ENCODE results near the gene UBE3B.

GRCh38 chr12:109475121-109475520, 2.3 kb upstream of the UBE3B start:
- TF ChIP-seq CTCF (IDR thresholded peaks at IDR 0.05) (no peak), POLR2A (IDR thresholded peaks at IDR 0.05) (no peak), EP300 (IDR thresholded peaks at IDR 0.05) (no peak)
